Lung (tissue), 12 donors: ENCODE data around the gene DPP6. TPM values are rescaled to one million over a fixed set of nuclear protein-coding genes. Genes with fewer than 3 reads are reported as not detected.

Experiments
- ATAC-seq: fragments of 200-7000 bp; cut with Tn5 transposase; one replicate; pipeline ENCODE4 v1.9.1; 2020; ENCODE audit warnings: moderate number of reproducible peaks; ENCODE audit not compliant: insufficient read depth, low FRiP score
- DNase-seq, 3 donors: peaks; one replicate each; pipeline ENCODE4 v3.0.0-alpha.2; 2013 to 2017
- H3K27ac ChIP-seq, 2 donors: one replicate each; pipeline ENCODE4 v1.5.1; 2013; ENCODE audit warnings: mild to moderate bottlenecking in 2 of 2, moderate library complexity in 2 of 2, control low read depth in 1 of 2, inconsistent platforms in 1 of 2, low read depth in 1 of 2, low read length in 1 of 2
- H3K27me3 ChIP-seq, 3 donors: one replicate each; pipeline ENCODE4 v1.5.1; 2013; ENCODE audit warnings: low read length in 2 of 3; ENCODE audit not compliant: control insufficient read depth in 3 of 3, insufficient read depth in 3 of 3
- H3K36me3 ChIP-seq, 4 donors: one replicate each; pipeline ENCODE4 v1.5.1; 2013; ENCODE audit warnings: low read length in 4 of 4, mild to moderate bottlenecking in 1 of 4, moderate library complexity in 1 of 4; ENCODE audit not compliant: control insufficient read depth in 4 of 4, insufficient read depth in 4 of 4
- H3K4me1 ChIP-seq, 5 donors: one replicate each; pipeline ENCODE4 v1.5.1; 2013; ENCODE audit warnings: low read length in 5 of 5, mild to moderate bottlenecking in 2 of 5, moderate library complexity in 1 of 5; ENCODE audit not compliant: control insufficient read depth in 5 of 5, insufficient read depth in 5 of 5
- H3K4me3 ChIP-seq: one replicate; pipeline ENCODE4 v1.5.1; 2013; ENCODE audit warnings: mild to moderate bottlenecking, control low read depth, moderate library complexity
- H3K9ac ChIP-seq, 2 donors: one replicate each; pipeline ENCODE4 v1.5.1; 2013; ENCODE audit warnings: low read length in 2 of 2, control low read depth in 1 of 2; ENCODE audit not compliant: insufficient read depth in 1 of 2
- H3K9me3 ChIP-seq, 4 donors: one replicate each; pipeline ENCODE4 v1.5.1; 2013; ENCODE audit warnings: low read length in 3 of 4, mild to moderate bottlenecking in 1 of 4, moderate library complexity in 1 of 4; ENCODE audit not compliant: control insufficient read depth in 4 of 4, insufficient read depth in 3 of 4
- CTCF ChIP-seq: IDR thresholded peaks from 2 replicates; pipeline ENCODE4 v1.5.1; 2012; ENCODE audit warnings: mild to moderate bottlenecking; ENCODE audit errors: control extremely low read depth, extremely low read depth
- WGBS, 2 donors: extraction: QIAGEN DNeasy Blood & Tissue Kit; methylation state at CpG; one replicate each; pipeline ENCODE4 v1.1.7; 2013; 5-methylcytosine and 5-hydroxymethylcytosine counted together
- polyA plus RNA-seq, 2 donors: library from polyadenylated mRNA; stranded (reverse); fragments of 200-250 nt; gene quantifications; one replicate each; pipeline ENCODE4 v1.2.1, GENCODE V29; 2013
- total RNA-seq, 2 donors: library from RNA; depleted of rRNA in 1 of 2; stranded (reverse); fragments of >200 nt in 1 of 2; gene quantifications; one replicate each; pipeline ENCODE4 v1.2.1, GENCODE V29; 2014 to 2021
- donor health status: control.
- donor health status: control.
- donor health status: Bipolar disorder and iron deficiency.
- donor health status: healthy.
- donor health status: DM: yes; HTN: yes; CAD: no.

The DPP6 gene
- total and polyA plus RNA-seq, 4 donors, result 0.08 to 1.3 (median 0.75) TPM

- Histone ChIP-seq H3K9me3 (peaks cover 0 to 7% (median 3%) of the 10 kb centered on the region in 4 donors), H3K36me3 (no peaks in the 10 kb centered on the region), H3K4me1 (no peaks in the 10 kb centered on the region), H3K9ac (no peak overlapping the region), H3K27me3 (no peaks in the 10 kb centered on the region), H3K27ac (no peak overlapping the region), H3K4me3 (no peak overlapping the region)
- 79 to 85% methylated on average over 5 of the region's 5 CpGs for WGBS, 2 donors
- ATAC-seq, result no peak
- DNase-seq, result no peak
- TF ChIP-seq CTCF, result no peak
Measured at GRCh38 chr7:154649015-154649414, 596.8 kb downstream of the DPP6 start.

- no peaks in the 10 kb centered on the region for H3K36me3 ChIP-seq
- DNase-seq (no peak), ATAC-seq (no peak)
- WGBS, 2 donors, result 71 to 83% methylated on average over 5 of the region's 5 CpGs
- no peak overlapping the region for H3K4me3 ChIP-seq
- no peak for TF ChIP-seq CTCF
- H3K9me3 ChIP-seq, result peaks cover 0 to 4% (median 3%) of the 10 kb centered on the region in 4 donors
- no peaks in the 10 kb centered on the region for H3K4me1 ChIP-seq
- H3K27me3 ChIP-seq, result no peaks in the 10 kb centered on the region
- no peak overlapping the region for H3K27ac ChIP-seq
- no peak overlapping the region for H3K9ac ChIP-seq
Measured at GRCh38 chr7:154649434-154649833, 597.2 kb downstream of the DPP6 start.

GRCh38 chr7:154650275-154650674 lies 598.1 kb downstream of the DPP6 start:
- 57 to 80% methylated on average over 4 of the region's 4 CpGs for WGBS, 2 donors
- ATAC-seq (no peak), DNase-seq (no peak)
- Histone ChIP-seq H3K36me3 (no peaks in the 10 kb centered on the region), H3K4me3 (no peak overlapping the region), H3K4me1 (no peaks in the 10 kb centered on the region), H3K27me3 (no peaks in the 10 kb centered on the region), H3K9me3 (peaks cover 0 to 4% (median 3%) of the 10 kb centered on the region in 4 donors), H3K27ac (no peak overlapping the region), H3K9ac (no peak overlapping the region)
- no peak for TF ChIP-seq CTCF

- Histone ChIP-seq H3K27ac (no peak overlapping the region), H3K27me3 (no peaks in the 10 kb centered on the region), H3K36me3 (no peaks in the 10 kb centered on the region), H3K9me3 (peaks cover 0 to 9% (median 2%) of the 10 kb centered on the region in 4 donors), H3K9ac (no peak overlapping the region), H3K4me3 (no peak overlapping the region), H3K4me1 (no peaks in the 10 kb centered on the region)
- no peak for DNase-seq
- ATAC-seq, result no peak
- 90 to 95% methylated on average over 13 of the region's 13 CpGs for WGBS, 2 donors
- TF ChIP-seq CTCF, result no peak
Measured at GRCh38 chr7:154651501-154651900, 599.3 kb downstream of the DPP6 start.
